GM19035 (cell line): ENCODE data around the gene CCL1.
"Not testable (repeated sequence)": the region's sequence is repeated elsewhere in the genome, so short reads cannot be mapped to it uniquely, and the experiment has no call there.

ENCODE experiments used
- ATAC-seq: cut with Tn5 transposase; IDR thresholded peaks from one replicate; pipeline ENCODE4 v1.9.1; 2021; ENCODE audit not compliant: unreplicated experiment

The CCL1 gene

DNA sequence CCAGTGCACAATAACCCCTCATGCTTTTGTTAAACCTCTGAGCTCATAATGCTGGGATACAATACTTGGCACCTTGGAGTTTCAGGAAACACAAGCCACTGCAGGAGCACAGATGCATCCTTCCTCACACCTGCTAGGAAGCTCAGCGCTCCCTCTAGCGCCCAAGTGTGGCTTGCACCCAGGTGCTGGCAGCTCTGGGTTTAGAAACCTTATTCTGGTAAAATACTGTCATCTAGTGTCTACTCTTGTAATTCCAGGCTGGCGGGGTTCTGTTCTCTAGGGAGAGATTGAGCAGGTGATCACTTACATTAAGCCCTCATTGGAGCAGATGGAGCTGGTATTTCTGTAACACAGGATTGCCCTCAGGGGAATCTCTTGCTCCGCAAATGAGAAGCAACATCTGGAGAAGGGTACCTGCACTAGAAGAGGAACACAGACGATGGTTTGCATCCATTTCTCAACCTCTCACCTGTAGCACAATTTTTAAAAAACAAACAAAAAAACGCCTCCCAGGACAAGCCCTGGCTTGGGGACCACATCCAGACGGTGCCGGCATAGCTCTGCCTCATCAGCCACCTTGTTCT lies 1.5 kb downstream of the CCL1 start:
- ATAC-seq: peak; percentile 73

GRCh38 chr17:34360601-34361270 lies 2.3 kb downstream of the CCL1 start:
- no peak for ATAC-seq

DNA sequence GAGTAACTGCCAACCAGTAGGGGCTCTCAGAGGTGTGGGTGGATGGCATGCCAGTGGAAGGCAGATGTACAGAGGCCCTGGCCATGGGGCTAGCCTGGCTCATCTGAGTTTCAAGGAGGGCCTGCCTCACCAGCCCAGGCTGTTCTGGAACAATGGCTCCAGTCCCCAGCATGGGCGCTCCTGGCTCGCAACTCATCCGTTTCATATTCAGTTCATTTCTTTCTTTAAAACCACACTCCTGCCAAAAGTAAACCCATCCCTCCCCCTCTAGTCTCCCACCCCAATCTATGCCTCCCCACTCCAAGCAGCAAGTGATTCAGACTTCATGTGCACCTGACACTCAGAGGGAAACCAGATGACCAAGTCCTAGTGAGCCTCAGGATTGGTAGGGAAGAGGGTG lies 4.4 kb downstream of the CCL1 start:
- no peak for ATAC-seq

DNA sequence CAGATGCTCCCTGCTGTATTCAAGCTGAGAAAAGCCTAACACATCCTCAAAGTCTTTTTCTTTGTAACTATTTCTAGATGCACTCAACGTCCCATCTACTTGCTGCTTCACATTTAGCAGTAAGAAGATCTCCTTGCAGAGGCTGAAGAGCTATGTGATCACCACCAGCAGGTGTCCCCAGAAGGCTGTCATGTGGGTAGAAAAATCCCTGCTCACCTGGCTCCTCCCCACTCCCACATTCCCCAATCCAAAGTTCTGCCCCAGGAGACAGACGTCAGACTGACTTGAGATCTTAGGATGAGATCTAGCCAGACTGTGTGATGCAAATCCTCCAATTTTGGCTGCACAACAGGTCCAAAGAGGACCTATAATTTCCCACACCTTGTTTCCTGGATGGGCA lies 5.6 kb downstream of the CCL1 start:
- no peak for ATAC-seq

DNA sequence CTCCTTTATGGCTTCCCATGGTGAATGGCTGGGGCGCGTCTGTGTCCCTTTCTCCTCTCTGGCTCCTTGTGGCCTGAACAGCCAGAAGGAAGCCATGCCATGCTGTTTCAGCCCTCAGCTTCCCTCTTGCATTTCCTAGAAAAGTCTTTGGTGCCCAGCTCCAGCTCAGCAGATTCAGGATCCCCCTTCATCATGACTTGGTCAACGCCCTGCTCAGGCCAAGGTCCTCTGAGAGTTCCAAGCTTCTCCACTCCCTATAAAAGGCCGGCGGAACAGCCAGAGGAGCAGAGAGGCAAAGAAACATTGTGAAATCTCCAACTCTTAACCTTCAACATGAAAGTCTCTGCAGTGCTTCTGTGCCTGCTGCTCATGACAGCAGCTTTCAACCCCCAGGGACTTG lies 6.8 kb downstream of the CCL1 start, which contains the start of gene CCL13:
TSS of gene CCL13 (plus strand) at position 287 of the 400 bp plus-strand sequence. CDS start at position 334, 47 bp downstream.
- ATAC-seq: no peak

- ATAC-seq: no peak
These were observed 8.4 kb downstream of the CCL1 start for GRCh38 chr17:34354637-34355036.

DNA sequence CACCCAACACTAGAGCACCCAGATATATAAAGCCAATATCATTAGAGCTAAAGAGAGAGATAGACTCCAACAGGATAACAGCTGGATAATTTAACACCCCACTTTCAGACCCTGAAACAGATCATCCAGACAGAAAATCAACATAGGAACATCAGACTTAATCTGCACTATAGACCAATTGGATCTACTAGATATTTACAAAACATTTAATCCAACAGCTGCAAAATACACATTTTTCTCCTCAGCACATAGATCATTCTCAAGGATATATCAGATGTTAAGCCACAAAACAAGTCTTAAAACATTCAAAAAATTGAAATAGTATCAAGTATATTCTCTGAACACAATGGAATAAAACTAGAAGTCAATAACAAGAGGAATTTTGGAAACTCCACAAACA lies 10.8 kb downstream of the CCL1 start:
- no peak for ATAC-seq

- ATAC-seq: no peak
These were observed 11.9 kb downstream of the CCL1 start for GRCh38 chr17:34351096-34351495.

DNA sequence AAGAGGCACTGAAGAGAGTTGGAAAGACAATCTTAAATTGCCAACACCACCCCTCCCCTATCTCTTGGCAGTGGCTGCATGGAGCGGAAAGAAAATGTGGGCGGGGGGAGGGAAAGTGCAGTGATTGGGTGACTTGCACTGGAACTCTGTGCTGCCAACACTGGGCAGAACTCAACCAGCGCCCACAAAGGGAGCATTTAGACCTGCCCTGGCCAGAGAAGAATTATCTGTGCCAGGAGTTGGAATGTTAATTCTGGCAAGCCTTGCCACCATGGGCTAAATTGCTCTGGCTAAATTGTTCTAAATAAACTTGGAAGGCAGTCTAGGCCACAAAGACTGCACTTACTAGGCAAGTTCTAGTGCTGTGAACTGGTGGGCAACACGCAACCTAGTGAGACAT lies 13.3 kb downstream of the CCL1 start:
- no peak for ATAC-seq

- no peak for ATAC-seq
These were observed 16.0 kb downstream of the CCL1 start for GRCh38 chr17:34347063-34347462.

DNA sequence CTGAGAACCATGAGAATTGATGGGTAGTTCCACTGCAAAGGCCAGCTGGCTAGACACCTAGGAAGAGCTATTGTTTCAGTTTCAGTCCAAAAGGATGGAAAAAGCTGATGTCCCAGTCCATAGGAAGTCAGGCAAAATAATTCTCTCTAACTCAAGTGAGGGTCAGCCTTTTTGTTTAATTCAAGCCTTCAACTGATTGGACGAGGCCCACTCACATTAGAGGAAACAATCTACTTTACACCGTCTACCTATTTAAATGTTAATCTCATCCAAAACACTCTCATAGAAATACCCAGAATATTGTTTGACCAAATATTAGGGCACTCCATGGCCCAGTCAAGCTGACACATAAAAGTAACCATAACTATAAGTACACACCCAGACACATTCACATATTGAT lies 21.1 kb downstream of the CCL1 start:
- ATAC-seq: no peak

DNA sequence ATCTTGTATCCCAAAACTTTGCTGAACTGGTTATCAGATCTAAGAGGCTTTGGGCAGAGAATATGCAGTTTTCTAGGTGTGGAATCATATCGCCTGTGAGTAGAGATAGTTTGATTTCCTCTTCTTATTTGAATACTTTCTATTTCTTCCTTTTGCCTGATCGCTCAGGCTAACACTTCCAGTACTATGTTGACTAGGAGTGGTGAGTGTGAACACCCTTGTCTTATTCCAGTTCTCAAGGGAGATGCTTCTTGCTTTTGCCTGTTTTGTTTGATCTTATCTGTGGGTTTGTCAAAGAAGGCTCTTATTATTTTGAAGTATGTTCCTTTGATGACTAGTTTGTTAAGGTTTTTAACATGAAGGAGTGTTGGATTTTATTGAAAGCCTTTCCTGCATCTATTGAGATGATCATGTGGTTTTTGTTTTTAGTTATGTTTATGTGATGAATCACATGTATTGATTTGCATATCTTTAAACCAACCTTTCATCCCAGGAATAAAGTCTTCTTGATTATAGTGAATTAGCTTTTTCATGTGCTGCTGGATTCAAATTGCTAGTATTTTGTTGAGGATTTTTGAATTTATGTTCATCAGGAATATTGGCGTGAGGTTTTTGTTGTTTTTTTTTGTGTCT lies 23.8 kb downstream of the CCL1 start:
- ATAC-seq: no peak

GRCh38 chr17:34337701-34338100 lies 25.3 kb downstream of the CCL1 start:
- no peak for ATAC-seq

DNA sequence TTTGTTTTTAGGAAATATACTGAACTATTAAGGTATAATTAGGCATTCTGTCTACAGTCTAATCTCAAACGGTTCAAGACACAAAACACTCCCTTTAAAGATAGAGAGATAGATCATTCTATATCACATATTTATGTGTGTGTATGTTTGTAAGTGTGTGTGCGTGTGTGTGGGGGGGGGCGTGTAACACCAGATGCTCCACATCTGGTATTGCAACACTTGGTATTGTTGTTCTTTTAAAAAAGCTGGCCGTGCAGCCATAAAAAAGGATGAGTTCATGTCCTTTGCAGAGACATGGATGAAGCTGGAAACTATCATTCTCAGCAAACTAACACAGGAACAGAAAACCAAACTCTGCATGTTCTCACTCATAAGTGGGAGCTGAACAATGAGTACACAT lies 35.5 kb downstream of the CCL1 start:
- not testable (repeated sequence) for ATAC-seq

DNA sequence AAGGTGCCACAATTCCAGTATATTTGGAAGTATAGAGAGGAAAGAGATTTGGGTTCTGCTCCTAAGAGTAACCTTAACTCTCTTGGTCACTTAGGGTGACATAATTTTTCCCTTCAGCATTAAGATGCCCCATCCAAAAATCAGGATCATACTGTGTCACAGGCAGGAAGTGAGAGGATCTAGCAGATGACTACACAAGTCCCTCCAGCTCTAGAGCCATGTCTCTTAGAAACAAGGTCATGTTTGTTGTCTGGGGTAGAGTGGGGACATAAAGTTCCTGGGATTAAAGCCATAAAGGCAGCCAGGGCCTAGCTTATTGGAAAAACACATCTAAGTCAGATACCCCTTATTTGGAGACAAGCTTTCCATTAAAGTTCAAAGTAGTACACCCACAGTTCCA lies 41.1 kb downstream of the CCL1 start:
- no peak for ATAC-seq

DNA sequence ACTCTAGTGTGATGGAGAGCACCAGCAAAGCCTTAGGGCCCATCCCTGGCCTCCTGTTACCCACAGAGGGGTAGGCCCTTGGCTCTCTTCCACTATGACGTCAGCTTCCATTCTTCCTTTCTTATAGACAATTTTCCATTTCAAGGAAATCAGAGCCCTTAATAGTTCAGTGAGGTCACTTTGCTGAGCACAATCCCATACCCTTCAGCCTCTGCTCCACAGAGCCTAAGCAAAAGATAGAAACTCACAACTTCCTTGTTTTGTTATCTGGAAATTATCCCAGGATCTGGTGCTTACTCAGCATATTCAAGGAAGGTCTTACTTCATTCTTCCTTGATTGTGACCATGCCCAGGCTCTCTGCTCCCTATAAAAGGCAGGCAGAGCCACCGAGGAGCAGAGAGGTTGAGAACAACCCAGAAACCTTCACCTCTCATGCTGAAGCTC lies 44.0 kb downstream of the CCL1 start, which contains the start of gene CCL8:
TSS of gene CCL8 (plus strand) at position 397 of the 445 bp plus-strand sequence. CDS start 67 bp downstream, outside the sequence.
- no peak for ATAC-seq

GRCh38 chr17:34318474-34318873 lies 44.6 kb downstream of the CCL1 start:
- no peak for ATAC-seq

GRCh38 chr17:34314279-34314678 lies 48.8 kb downstream of the CCL1 start:
- no peak for ATAC-seq

GRCh38 chr17:34313164-34313563 lies 49.9 kb downstream of the CCL1 start:
- ATAC-seq: no peak

DNA sequence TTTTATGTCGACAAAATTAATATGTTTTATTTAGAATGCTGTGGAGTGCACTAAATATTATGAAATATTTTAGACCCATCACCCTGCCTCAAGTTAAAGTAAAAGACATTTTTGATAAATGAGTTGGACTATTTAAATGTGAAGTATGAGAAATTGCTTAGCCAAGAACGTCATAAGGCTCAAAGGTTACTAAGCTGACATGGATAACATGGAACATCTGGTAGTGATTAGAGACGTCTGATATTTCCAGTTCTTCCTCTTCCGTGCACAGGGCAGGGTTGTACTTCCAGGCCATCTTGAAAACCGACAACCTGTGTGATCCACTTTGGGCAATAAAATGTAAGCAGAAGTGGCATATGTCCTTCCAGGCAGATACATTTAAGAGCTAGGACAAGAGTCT lies 51.0 kb downstream of the CCL1 start:
- ATAC-seq: no peak

DNA sequence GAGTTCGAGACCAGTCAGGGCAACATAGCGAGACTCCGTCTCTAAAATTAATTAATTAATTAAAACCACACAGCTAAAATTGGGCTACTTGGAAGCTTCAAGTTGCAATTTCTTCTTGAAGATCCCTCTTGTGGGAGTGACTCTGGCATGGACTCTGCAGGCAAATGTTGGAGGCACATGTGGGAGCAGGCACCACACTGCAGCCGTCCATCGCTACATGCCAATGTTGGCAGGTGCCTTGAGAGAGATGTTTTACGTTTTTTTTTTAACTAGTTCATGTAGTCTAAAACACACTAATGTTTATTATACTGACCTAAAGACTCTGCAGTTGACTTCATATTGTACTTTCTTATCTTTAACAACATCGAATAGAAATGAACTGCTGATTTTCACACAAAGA lies 51.7 kb downstream of the CCL1 start:
- no peak for ATAC-seq
